Measurements from ENCODE around the gene PIP4K2A. TPM values are rescaled to one million over a fixed set of nuclear protein-coding genes. Genes with fewer than 3 reads are reported as not detected.

The PIP4K2A gene
- total and polyA plus RNA-seq, 2 of the 8 experiments (the other 6 are each of a cell fraction or from before 2014, with no cell fraction given), result 19.0 to 60.9 TPM

DNA sequence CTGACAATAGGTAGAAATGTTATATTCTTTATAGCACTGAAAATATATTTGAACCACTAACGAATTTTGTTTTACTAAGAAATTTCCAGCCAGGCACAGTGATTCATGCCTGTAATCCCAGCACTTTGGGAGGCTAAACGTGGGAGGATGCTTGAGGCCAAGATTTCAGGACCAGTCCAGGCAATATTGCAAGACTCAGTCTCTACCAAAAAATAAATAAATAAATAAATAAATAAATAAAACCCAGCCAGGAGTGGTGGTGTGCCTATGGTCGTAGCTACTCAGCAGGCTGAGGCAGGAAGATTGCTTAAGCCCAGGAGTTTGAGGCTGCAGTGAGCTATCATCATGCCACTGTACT, 39.8 kb downstream of the PIP4K2A start:
- Histone ChIP-seq H3K79me2 (ENCODE audit: control insufficient read depth in 1 of 2, insufficient read depth in 2 of 2, low read length in 2 of 2) (peaks cover 7 to 100% of the 10 kb centered on the region in 2 experiments), H2BK5ac (ENCODE audit: low read depth, low read length) (no peak overlapping the region), H3K4me1 (replicated peaks in 1 of 4; ENCODE audit: control insufficient read depth in 3 of 4, insufficient read depth in 4 of 4, low read length in 3 of 4) (peaks cover 10 to 21% (median 15%) of the 10 kb centered on the region in 4 experiments), H2AK5ac (ENCODE audit: low read depth, low read length) (no peak overlapping the region), H4K20me1 (replicated peaks in 1 of 2; ENCODE audit: control insufficient read depth in 1 of 2, insufficient read depth in 2 of 2, low read length in 2 of 2) (peaks cover 0 to 5% of the 10 kb centered on the region in 2 experiments), H4K91ac (replicated peaks; ENCODE audit: insufficient read length, low read length) (no peak overlapping the region), H2BK20ac (ENCODE audit: low read length) (no peak overlapping the region), H3K14ac (ENCODE audit: insufficient read length) (no peak overlapping the region), H2BK12ac (ENCODE audit: low read depth, low read length) (no peak overlapping the region), H3K4ac (replicated peaks; ENCODE audit: insufficient read length, low read depth, low read length) (no peak overlapping the region), H3K4me2 (ENCODE audit: insufficient read depth in 1 of 2, low read depth in 2 of 2, low read length in 2 of 2) (no peak overlapping the region), H3K4me3 (ENCODE audit: extremely low read depth in 1 of 4, insufficient read depth in 2 of 4, low read depth in 3 of 4, low read length in 4 of 4) (no peak overlapping the region), H3K36me3 (ENCODE audit: control insufficient read depth in 2 of 4, insufficient read depth in 4 of 4, low read length in 3 of 4) (no peaks in the 10 kb centered on the region), H3K18ac (ENCODE audit: extremely low read depth, low read length) (no peak overlapping the region), H4K5ac (ENCODE audit: insufficient read length, low read depth, low read length) (no peak overlapping the region), H4K8ac (ENCODE audit: extremely low read depth, insufficient read depth, low read length) (no peak overlapping the region), H3K27me3 (replicated peaks in 1 of 4; ENCODE audit: control insufficient read depth in 3 of 4, extremely low read depth in 1 of 4, insufficient read depth in 3 of 4, low read length in 3 of 4) (no peaks in the 10 kb centered on the region), H3K27ac (ENCODE audit: low read depth, low read length) (no peak overlapping the region), H2BK15ac (ENCODE audit: low read length) (no peak overlapping the region), H2AFZ (ENCODE audit: low read length) (no peak overlapping the region), H3K23me2 (ENCODE audit: low read depth, low read length) (no peaks in the 10 kb centered on the region), H3K79me1 (ENCODE audit: low read depth, low read length) (peaks cover 7% of the 10 kb centered on the region; the same call in 1 of the 2 replicates), H3K9ac (replicated peaks in 1 of 4; ENCODE audit: extremely low read depth in 1 of 4, low read depth in 3 of 4, low read length in 3 of 4) (no peak overlapping the region), H3K9me3 (ENCODE audit: insufficient read depth in 2 of 2, low read depth in 1 of 2, low read length in 1 of 2) (no peaks in the 10 kb centered on the region), H3K23ac (ENCODE audit: insufficient read length) (no peak overlapping the region), H2BK120ac (replicated peaks; ENCODE audit: low read depth, low read length) (no peak overlapping the region), H3K56ac (replicated peaks; ENCODE audit: insufficient read length, low read depth, low read length) (no peak overlapping the region)
- CTCF ChIA-PET (ENCODE audit: partially characterized antibody), result interaction anchor here (1.2 kb wide), 1 partner anchor 286 kb away, joined by 3 read pairs; no protein-coding TSS in a partner anchor
- DNase-seq (ENCODE audit: low read depth in 1 of 2, low spot score in 2 of 2) (no peak), FAIRE-seq (no peak)
- 67% methylated on average over 3 of the region's 3 CpGs; no CpG with 5 or more reads in 1 of the 2 experiments for WGBS, 2 experiments (ENCODE audit: extremely low coverage in 1 of 2, insufficient coverage in 1 of 2, insufficient read length in 1 of 2, insufficient replicate concordance in 2 of 2, low coverage in 1 of 2, low lambda C conversion rate in 2 of 2, missing lambda C conversion rate in 1 of 2)
- TF ChIP-seq EGR1 (IDR thresholded peaks at IDR 0.05; ENCODE audit: borderline replicate concordance, low read depth, low read length) (no peak), KDM4A (IDR thresholded peaks at IDR 0.05; ENCODE audit: low read depth, low read length, severe bottlenecking) (no peak), SP1 (IDR thresholded peaks at IDR 0.05; ENCODE audit: low read depth, low read length) (no peak), SIX5 (IDR thresholded peaks at IDR 0.05; ENCODE audit: low read depth, low read length) (no peak), CTBP2 (IDR thresholded peaks at IDR 0.05; ENCODE audit: borderline replicate concordance, insufficient read depth, insufficient read length, low read length) (no peak), EZH2 (IDR thresholded peaks at IDR 0.05; ENCODE audit: low read depth, low read length, severe bottlenecking) (no peak), BRCA1 (IDR thresholded peaks at IDR 0.05; ENCODE audit: low read depth, low read length) (no peak), CEBPB (IDR thresholded peaks at IDR 0.05; ENCODE audit: low read depth, low read length) (no peak), SP4 (IDR thresholded peaks at IDR 0.05; ENCODE audit: low read length) (no peak), TEAD4 (IDR thresholded peaks at IDR 0.05; ENCODE audit: low read depth, low read length) (no peak)
- POLR2A ChIA-PET (ENCODE audit: partially characterized antibody), result no interaction called here

All from H1 (cell line).